OCI-LY1 (cell line): Measurements from ENCODE around the gene TBC1D14.

Experiments
- H2AFZ ChIP-seq: fragments of 200-600 bp; sonication (generic), shearing (Covaris generic); 2 replicates; pipeline ENCODE4 v1.6.0; 2014; ENCODE audit warnings: antibody characterized with exemption, mild to moderate bottlenecking, low read length
- H3F3A ChIP-seq: fragments of 200-600 bp; sonication (generic), shearing (Covaris generic); 2 replicates; pipeline ENCODE4 v1.6.0; 2014; ENCODE audit warnings: mild to moderate bottlenecking, antibody characterized with exemption, low read length, moderate library complexity; ENCODE audit not compliant: insufficient read depth
- H3K27ac ChIP-seq: fragments of 200-600 bp; sonication (generic); 2 replicates; pipeline ENCODE4 v1.5.1; 2014; ENCODE audit warnings: low read length, mixed run types, mild to moderate bottlenecking, low read depth; ENCODE audit not compliant: poor library complexity, severe bottlenecking
- H3K27me3 ChIP-seq: fragments of 200-600 bp; sonication (generic); 2 replicates; pipeline ENCODE4 v1.6.0; 2014; ENCODE audit warnings: antibody characterized with exemption, mild to moderate bottlenecking, low read length, moderate library complexity; ENCODE audit not compliant: insufficient read depth
- H3K36me3 ChIP-seq: fragments of 200-600 bp; sonication (generic); 2 replicates; pipeline ENCODE4 v1.6.1; 2014; ENCODE audit warnings: mild to moderate bottlenecking, antibody characterized with exemption, low read length, moderate library complexity, mixed read lengths; ENCODE audit not compliant: insufficient read depth
- H3K4me1 ChIP-seq: fragments of 200-600 bp; sonication (generic); 2 replicates; pipeline ENCODE4 v1.5.1; 2014; ENCODE audit warnings: mild to moderate bottlenecking, low read length, moderate library complexity; ENCODE audit not compliant: insufficient read depth, severe bottlenecking
- H3K4me2 ChIP-seq: fragments of 200-600 bp; sonication (generic), shearing (Covaris generic); 2 replicates; pipeline ENCODE4 v1.6.1; 2014; ENCODE audit warnings: low read length
- H3K4me3 ChIP-seq: fragments of 200-600 bp; sonication (generic); 2 replicates; pipeline ENCODE4 v1.5.1; 2014; ENCODE audit warnings: low read length, low read depth, mild to moderate bottlenecking, mixed read lengths; ENCODE audit not compliant: poor library complexity, severe bottlenecking
- H3K79me2 ChIP-seq: fragments of 200-600 bp; shearing (Covaris generic); 2 replicates; pipeline ENCODE4 v1.6.1; 2016; ENCODE audit warnings: mixed run types, low read length, mixed read lengths; ENCODE audit not compliant: insufficient read depth
- H3K9ac ChIP-seq: fragments of 200-600 bp; sonication (generic), shearing (Covaris generic); 2 replicates; pipeline ENCODE4 v1.6.1; 2014; ENCODE audit warnings: mild to moderate bottlenecking, low read length, mixed read lengths
- H3K9me2 ChIP-seq: fragments of 200-600 bp; sonication (generic), shearing (Covaris generic); 2 replicates; pipeline ENCODE4 v1.6.1; 2014; ENCODE audit warnings: low read depth, mild to moderate bottlenecking, low read length, mixed read lengths
- H3K9me3 ChIP-seq: fragments of 200-600 bp; shearing (Covaris generic); 2 replicates; pipeline ENCODE4 v1.6.1; 2014; ENCODE audit warnings: low read length, mixed read lengths
- H4K20me1 ChIP-seq: fragments of 200-600 bp; sonication (generic), shearing (Covaris generic); 2 replicates; pipeline ENCODE4 v1.6.0; 2016; ENCODE audit warnings: mild to moderate bottlenecking, low read length; ENCODE audit not compliant: insufficient read depth
- CTCF ChIP-seq: fragments of 200-600 bp; sonication (generic), shearing (Covaris generic); IDR thresholded peaks from 2 replicates; pipeline ENCODE4 v1.5.1; 2017; ENCODE audit warnings: mild to moderate bottlenecking, antibody characterized with exemption, low read length, moderate library complexity, mixed read lengths
- EZH2 ChIP-seq: fragments of 200-600 bp; sonication (generic), shearing (Covaris generic); IDR thresholded peaks from 2 replicates; pipeline ENCODE4 v1.8.0; 2017; ENCODE audit warnings: borderline replicate concordance, mixed run types, mild to moderate bottlenecking, antibody characterized with exemption, low read length, moderate library complexity, mixed read lengths

The TBC1D14 gene

DNA sequence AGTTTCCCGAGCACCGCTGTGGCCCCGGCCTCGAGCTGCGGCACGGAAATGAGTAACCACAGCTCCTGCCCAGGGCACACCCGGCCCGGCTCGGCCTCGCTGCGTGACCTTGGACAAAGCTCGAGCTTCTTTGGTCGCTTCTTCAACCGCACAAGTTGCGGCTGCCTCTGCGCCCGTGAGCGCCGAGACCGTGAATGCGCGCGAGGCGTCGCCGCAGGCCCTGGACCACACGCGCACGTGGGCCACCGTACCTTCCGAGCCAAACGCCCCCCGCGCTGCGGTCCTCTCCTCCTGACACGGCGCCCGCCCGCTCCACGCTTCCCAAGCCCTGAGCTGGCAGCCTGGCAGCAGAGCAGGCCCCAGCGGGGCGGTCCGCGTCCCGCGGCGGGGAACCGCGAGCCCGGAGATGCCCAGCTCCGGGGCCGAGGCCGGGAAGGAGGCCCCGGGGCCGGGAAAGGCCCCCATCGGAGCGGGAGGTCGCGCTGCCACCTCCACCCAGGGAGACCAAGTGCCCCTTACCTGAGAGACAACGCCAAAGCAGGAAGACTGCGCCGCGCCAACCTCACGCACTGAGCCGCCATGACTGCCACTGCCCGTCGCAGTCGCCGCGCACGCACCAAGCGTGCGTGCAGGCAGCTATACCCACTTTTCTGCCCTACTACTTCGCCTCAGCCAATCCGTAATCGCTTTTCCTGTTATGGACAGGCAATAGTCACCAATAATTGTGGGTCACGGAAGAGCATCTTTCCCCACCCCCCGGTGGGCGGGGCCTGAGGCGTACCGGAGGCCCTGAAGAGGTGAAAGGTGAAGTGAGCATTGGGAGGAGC lies 158.0 kb downstream of the TBC1D14 start, which contains the start of gene GRPEL1:
TSS of gene GRPEL1 (minus strand) at position 613 of the 827 bp plus-strand sequence. CDS start at position 581, 32 bp downstream.
- H3K9ac ChIP-seq = peak within 1 kb of the TSS; percentile 89
- H3K9me3 ChIP-seq = no peaks in the 10 kb centered on the region
- H3F3A ChIP-seq = no peaks in the 10 kb centered on the region
- TF ChIP-seq EZH2 (no peak), CTCF (no peak)
- H3K9me2 ChIP-seq = no peaks in the 10 kb centered on the region
- H3K79me2 ChIP-seq = peaks cover 16% of the 10 kb centered on the region
- peak within 1 kb of the TSS; percentile 1 for H3K27ac ChIP-seq
- H3K4me1 ChIP-seq = peaks cover 20% of the 10 kb centered on the region
- H2AFZ ChIP-seq = no peak within 1 kb of the TSS
- peak within 1 kb of the TSS; percentile 77 for H3K4me3 ChIP-seq
- H3K27me3 ChIP-seq = no peaks in the 10 kb centered on the region
- H3K4me2 ChIP-seq = peak within 1 kb of the TSS; percentile 94
- peaks cover 27% of the 10 kb centered on the region; the same call in 1 of the 2 replicates for H3K36me3 ChIP-seq
- H4K20me1 ChIP-seq = no peaks in the 10 kb centered on the region

DNA sequence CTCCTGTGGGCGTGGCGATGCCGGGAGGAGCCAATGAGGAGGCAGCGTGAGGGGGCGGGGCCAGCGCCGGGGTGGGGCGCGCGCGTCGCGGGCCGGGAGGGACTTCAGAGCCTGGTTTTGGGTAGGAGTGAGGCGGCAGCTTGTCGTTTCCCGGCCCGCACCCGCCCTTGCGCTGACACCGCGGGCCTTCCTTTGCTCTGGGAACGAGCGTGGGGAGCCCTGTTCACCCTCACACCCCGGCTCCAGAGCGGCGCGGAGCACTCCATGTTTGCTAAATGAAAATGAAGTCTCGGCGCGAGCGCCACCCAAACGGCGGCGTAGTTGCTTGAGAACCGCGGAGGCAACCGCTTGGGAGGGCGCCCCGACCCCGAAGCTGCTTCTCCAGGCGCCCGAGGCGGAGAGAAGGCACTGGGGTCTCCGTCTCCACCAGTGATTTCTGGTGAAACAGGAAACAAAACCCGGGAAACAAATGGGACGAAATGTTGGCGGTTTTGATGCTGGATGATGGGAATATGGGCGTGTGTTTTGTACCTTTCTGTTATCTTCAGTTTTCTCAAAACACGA lies 158.7 kb downstream of the TBC1D14 start:
- TF ChIP-seq CTCF (peak; percentile 9; the same call in 1 of the 2 replicates), EZH2 (no peak)
- Histone ChIP-seq H3K27me3 (no peaks in the 10 kb centered on the region), H3K9ac (peak overlapping the region; percentile 85), H2AFZ (no peak overlapping the region), H4K20me1 (no peaks in the 10 kb centered on the region), H3F3A (no peaks in the 10 kb centered on the region), H3K4me2 (peak overlapping the region; percentile 94), H3K9me3 (no peaks in the 10 kb centered on the region), H3K4me1 (peaks cover 20% of the 10 kb centered on the region), H3K36me3 (peaks cover 20% of the 10 kb centered on the region; the same call in 1 of the 2 replicates), H3K4me3 (peak overlapping the region; percentile 77), H3K9me2 (no peaks in the 10 kb centered on the region), H3K27ac (no peak overlapping the region), H3K79me2 (peaks cover 16% of the 10 kb centered on the region)

DNA sequence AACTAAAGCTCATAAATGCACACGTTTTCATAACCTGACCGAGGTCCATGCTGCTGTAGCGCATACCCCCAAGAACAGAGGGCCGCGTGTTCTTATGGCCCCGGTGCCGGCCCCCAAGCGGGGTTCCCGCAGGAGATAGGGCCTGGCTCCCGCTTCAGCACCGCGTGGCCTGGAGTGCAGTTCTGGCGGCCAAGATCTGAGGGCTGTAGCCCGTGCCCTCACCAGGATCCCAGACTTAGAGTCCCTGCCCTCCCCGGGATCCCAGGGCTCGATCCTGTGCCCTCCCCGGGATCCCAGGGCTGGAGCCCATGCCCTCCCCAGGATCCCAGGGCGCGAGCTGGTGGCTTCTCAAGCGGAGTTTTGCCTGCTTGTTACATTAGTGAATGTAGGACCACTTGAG lies 159.3 kb downstream of the TBC1D14 start:
- Histone ChIP-seq H3K9me3 (no peaks in the 10 kb centered on the region), H3K79me2 (peaks cover 16% of the 10 kb centered on the region), H4K20me1 (no peaks in the 10 kb centered on the region), H3K4me2 (peak overlapping the region; percentile 94), H3K4me3 (peak overlapping the region; percentile 77), H3K27ac (no peak overlapping the region), H3K36me3 (peaks cover 14% of the 10 kb centered on the region; the same call in 1 of the 2 replicates), H3F3A (no peaks in the 10 kb centered on the region), H2AFZ (no peak overlapping the region), H3K4me1 (peaks cover 20% of the 10 kb centered on the region), H3K27me3 (no peaks in the 10 kb centered on the region), H3K9ac (peak overlapping the region; percentile 85; the same call in 1 of the 2 replicates), H3K9me2 (no peaks in the 10 kb centered on the region)
- no peak for TF ChIP-seq CTCF
- TF ChIP-seq EZH2 = no peak
